Right cardiac atrium (tissue), 5 donors: ENCODE measurements around the gene LYPD6B. TPM values are rescaled to one million over a fixed set of nuclear protein-coding genes. Genes with fewer than 3 reads are reported as not detected.

Experiments
- ATAC-seq, 2 donors: fragments of 200-7000 bp; cut with Tn5 transposase; one replicate each; pipeline versions ENCODE4 v1.8.0 to v1.9.1; 2020; ENCODE audit warnings: moderate library complexity in 2 of 2, mild to moderate bottlenecking in 1 of 2
- DNase-seq, 3 donors: peaks; one replicate each; pipeline ENCODE4 v3.0.0-alpha.2; 2020
- H3K27ac ChIP-seq: one replicate; pipeline ENCODE4 v1.5.1; 2013; ENCODE audit warnings: mild to moderate bottlenecking, low read length, control low read depth, moderate library complexity
- H3K27me3 ChIP-seq: one replicate; pipeline ENCODE4 v1.6.1; 2013; ENCODE audit not compliant: control insufficient read depth, insufficient read depth
- H3K4me1 ChIP-seq: one replicate; pipeline ENCODE4 v1.6.1; 2013; ENCODE audit warnings: low read length; ENCODE audit not compliant: control insufficient read depth, insufficient read depth
- H3K4me3 ChIP-seq: one replicate; pipeline ENCODE4 v1.5.1; 2013; ENCODE audit warnings: low read length, control low read depth
- H3K9me3 ChIP-seq: one replicate; pipeline ENCODE4 v1.6.1; 2013; ENCODE audit warnings: low read length; ENCODE audit not compliant: control insufficient read depth
- WGBS: extraction: QIAGEN DNeasy Blood & Tissue Kit; methylation state at CpG from one replicate; pipeline ENCODE4 v1.1.7; 2013; 5-methylcytosine and 5-hydroxymethylcytosine counted together
- intact Hi-C, 4 donors: fragments of 100-400 bp; cut with DNase I; formaldehyde crosslinking; loops; one replicate each; pipeline versions ENCODE4 v1.11.0 to v1.14.0; 2022 to 2023
- polyA plus RNA-seq: library from polyadenylated mRNA; stranded (reverse); fragments of 200-250 nt; gene quantifications from one replicate; pipeline ENCODE4 v1.2.3, GENCODE V29; 2013
- total RNA-seq, 4 donors: library from RNA; stranded (reverse); fragmentation: NEBNext Ultra II Directional; extraction: Animal tissue kit (Norgen Biotek cat#: 25700); gene quantifications; one replicate each; pipeline ENCODE4 v1.2.1, GENCODE V29; 2021
- donor health status: healthy with polysubstance abuse.
- donor health status: DM: no; HTN: yes; CAD: no.
- donor health status: DM: no; HTN: no; CAD: no.
- donor health status: DM: no; HTN: yes; CAD: no; lungs with severe emphysema.
- donor health status: DM: yes; HTN: yes; CAD: no.

LYPD6B gene
- total and polyA plus RNA-seq, 5 donors = not detected

DNA sequence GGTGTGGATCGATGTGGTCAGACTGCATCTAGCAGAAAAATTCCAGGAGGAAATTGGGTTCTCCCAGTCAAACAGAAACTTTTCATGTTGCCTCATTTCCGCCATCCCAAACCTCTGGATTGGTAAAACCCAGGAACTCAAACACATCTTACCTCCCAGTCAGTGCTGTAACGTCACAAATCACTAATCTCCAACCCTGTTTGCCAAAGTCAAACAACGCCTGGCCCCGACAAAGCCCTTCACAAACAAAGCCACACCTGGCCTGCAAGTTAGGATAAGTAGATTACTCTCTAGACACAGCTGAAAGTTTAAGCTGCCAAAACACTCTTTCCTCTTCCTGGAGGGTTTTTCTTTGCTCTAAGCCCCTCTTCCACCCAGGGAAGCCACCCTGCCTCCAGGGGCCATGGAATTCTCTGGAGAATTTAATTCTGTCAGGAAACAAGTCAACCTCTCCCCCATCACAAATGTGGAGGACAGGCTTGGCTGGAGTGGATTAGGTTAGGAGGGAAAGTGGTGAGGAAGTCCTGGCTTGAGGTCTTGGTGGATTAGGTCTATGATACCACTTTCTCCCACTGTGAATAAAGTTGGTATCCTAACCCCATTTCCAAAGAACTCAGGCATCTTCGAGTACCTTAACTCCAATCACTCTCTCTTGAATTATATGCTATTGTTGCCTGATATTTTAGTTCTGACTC is 86.7 kb downstream of the LYPD6B start:
- H3K4me3 ChIP-seq = no peak overlapping the region
- H3K27me3 ChIP-seq = no peaks in the 10 kb centered on the region
- no peak for DNase-seq
- 69% methylated on average over 6 of the region's 6 CpGs for WGBS
- H3K9me3 ChIP-seq = no peaks in the 10 kb centered on the region
- intact Hi-C loops = no loop called here
- no peak overlapping the region for H3K27ac ChIP-seq
- ATAC-seq = no peak
- no peaks in the 10 kb centered on the region for H3K4me1 ChIP-seq

DNA sequence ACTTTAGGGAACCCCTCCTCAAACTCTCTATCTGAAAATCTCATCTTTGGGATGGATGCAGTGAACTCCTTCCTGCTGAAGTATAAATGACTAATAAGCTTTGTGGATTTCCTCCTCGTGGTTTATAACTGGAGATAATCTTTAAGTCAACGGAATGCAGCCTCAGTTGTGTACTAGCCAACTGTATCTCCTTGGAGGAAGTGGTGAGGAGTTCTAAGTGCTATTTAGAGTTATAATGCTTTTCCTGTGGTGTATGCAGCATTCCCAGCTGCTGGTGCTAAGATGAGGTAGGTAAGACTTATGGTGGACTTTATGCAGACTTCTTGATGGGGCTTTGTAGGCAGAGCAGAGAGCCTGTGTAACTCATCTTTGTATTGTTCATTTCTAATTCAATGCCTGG is 90.9 kb downstream of the LYPD6B start:
- DNase-seq = no peak
- Histone ChIP-seq H3K27ac (no peak overlapping the region), H3K4me3 (no peak overlapping the region), H3K4me1 (no peaks in the 10 kb centered on the region), H3K27me3 (no peaks in the 10 kb centered on the region), H3K9me3 (no peaks in the 10 kb centered on the region)
- WGBS = 57% methylated on average over 2 of the region's 2 CpGs
- intact Hi-C loops = no loop called here
- ATAC-seq = no peak

DNA sequence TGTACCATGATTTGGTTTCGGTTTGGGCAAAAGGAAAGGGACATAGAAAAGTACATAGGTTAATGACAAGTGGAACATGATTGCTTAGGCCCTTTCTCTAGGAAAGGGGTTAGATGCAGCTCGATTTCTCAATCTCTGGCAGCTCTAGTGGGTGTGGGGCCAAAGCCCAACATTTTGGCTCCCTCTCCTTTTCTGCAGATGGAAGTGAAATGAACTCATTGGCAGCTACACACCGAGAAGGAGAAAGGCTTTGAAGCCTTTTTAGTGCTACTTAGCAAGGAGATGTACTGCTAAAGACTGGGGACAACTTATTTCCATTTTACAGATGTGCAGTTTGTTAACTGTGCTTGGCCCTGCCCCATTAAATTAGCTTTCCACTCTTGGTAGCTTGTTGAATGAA is 93.8 kb downstream of the LYPD6B start:
- Histone ChIP-seq H3K4me1 (no peaks in the 10 kb centered on the region), H3K9me3 (no peaks in the 10 kb centered on the region), H3K4me3 (no peak overlapping the region), H3K27me3 (no peaks in the 10 kb centered on the region), H3K27ac (no peak overlapping the region)
- DNase-seq (peak; percentile 14 to 61 (median 60)), ATAC-seq (no peak)
- intact Hi-C loops = no loop called here
- 66% methylated on average over 3 of the region's 3 CpGs for WGBS

DNA sequence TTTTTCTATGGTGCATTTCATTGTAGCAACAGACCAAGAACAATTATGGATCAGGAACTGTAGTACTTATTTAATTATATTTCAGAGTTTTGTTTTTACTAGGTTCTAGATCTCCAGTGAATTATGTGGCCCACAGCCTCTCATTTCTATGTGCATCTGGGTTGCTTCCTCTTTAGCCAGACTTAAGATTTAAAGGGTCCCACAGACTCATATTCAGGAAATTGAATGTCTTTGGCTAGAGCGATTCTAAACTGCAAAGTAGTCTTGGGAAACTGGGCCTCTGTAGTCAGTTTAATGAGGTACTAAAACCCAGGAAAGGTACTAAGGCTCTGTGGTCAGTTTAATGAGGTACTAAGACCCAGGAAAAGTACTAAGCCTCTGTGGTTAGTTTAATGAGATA is 94.4 kb downstream of the LYPD6B start:
- 77% methylated on average over 1 of the region's 1 CpG for WGBS

DNA sequence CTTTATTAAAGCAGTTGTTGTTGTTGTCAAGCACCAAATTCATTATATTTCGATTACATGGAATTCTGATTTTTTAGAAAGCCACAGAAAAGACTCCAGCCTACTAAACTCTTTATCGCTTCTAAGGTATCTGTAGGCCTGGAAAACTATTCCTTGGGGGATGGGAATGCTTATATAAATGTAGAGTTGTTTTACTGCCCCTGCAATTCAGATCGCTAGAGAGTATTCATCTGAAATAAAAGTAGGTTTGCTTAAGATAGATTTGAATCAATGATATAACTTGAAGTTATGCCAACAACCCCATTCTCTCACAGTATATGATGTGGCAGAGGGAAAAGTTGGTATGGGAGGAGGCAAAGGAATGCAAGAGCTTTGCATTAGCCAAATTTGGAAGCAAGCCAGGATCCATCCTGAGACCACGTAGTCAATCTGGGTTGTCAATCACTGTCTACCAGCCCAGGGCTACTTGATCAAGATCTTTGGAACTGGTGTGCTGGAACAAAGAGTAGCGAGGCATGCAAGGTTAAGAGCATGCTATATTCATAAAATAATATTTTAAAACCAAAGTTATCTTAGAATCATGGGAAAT is 95.9 kb downstream of the LYPD6B start:
- H3K27me3 ChIP-seq = no peaks in the 10 kb centered on the region
- no peak overlapping the region for H3K4me3 ChIP-seq
- intact Hi-C loops = no loop called here
- no peak overlapping the region for H3K27ac ChIP-seq
- DNase-seq (no peak), ATAC-seq (no peak)
- WGBS = 74% methylated on average over 5 of the region's 5 CpGs
- H3K9me3 ChIP-seq = no peaks in the 10 kb centered on the region
- no peaks in the 10 kb centered on the region for H3K4me1 ChIP-seq

More for the DNA sequence above, 94.4 kb downstream of the LYPD6B start:
- intact Hi-C loops = no loop called here
- Histone ChIP-seq H3K27me3 (no peaks in the 10 kb centered on the region), H3K9me3 (no peaks in the 10 kb centered on the region), H3K27ac (no peak overlapping the region), H3K4me3 (no peak overlapping the region), H3K4me1 (no peaks in the 10 kb centered on the region)
- DNase-seq (no peak), ATAC-seq (no peak)

DNA sequence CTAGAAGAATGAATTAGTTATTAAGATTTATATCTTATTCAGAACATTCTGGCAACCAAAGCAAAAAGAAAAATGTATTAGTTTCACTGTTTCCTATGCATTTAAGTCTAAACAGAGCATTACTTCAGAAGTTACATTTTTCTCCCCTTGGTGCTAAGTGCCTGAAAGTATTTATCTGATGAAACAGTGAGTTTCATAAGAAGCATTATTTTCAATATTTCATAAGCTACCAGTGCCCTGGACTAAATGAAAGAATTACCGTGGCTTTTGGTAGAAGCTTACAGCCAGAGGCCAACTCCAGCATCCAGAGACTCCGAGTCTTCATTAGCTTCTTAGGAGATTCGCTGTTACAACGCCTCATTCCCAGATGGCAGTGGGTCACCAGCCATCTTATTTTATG is 97.6 kb downstream of the LYPD6B start:
- DNase-seq = no peak
- 90% methylated on average over 4 of the region's 4 CpGs for WGBS
- no peak for ATAC-seq
- Histone ChIP-seq H3K4me1 (no peaks in the 10 kb centered on the region), H3K27me3 (no peaks in the 10 kb centered on the region), H3K27ac (no peak overlapping the region), H3K4me3 (no peak overlapping the region), H3K9me3 (no peaks in the 10 kb centered on the region)
- intact Hi-C loops = no loop called here

DNA sequence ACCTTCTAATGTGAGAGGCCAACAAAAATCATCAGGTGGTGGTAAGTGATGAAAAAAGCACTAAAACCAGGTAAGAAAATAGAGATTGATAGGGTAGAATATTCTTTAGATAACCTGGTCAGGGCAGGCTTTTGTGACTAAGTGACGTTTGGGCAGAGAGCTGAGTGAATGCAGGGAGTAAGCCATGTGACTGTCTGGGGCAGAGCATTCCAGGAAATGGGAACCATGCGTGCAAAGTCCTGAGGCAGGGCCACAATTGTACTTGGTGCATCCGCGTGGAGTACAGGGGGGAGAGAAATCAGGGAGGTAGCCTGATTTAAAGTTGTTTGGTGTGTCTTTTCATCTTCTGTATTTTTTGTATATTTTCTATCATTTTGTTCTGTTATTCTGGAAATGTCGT is 102.5 kb downstream of the LYPD6B start:
- no peak overlapping the region for H3K4me3 ChIP-seq
- intact Hi-C loops = no loop called here
- H3K27me3 ChIP-seq = no peaks in the 10 kb centered on the region
- no peaks in the 10 kb centered on the region for H3K9me3 ChIP-seq
- H3K4me1 ChIP-seq = no peaks in the 10 kb centered on the region
- ATAC-seq (no peak), DNase-seq (no peak)
- no peak overlapping the region for H3K27ac ChIP-seq
- WGBS = 72% methylated on average over 5 of the region's 5 CpGs

DNA sequence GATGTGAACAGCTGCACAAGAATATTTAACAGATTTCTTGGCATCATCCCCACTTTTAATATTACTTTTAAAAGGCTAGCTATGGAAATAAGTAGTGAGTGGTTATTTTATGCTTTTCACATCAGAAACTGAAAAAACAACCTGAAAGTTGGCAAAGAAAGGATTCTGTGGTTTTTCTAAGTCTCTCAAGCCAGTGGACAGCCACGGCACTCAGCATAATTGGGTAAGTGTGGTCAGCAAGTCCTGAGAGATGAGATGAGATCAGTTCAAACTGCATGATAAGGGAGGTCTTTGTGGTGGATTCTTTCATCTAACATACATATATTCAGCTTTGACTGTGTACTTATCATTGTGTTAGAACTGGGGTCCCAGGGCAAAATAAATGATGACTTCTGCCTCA is 105.2 kb downstream of the LYPD6B start:
- WGBS = 66% methylated on average over 1 of the region's 1 CpG
- DNase-seq (no peak), ATAC-seq (no peak)
- Histone ChIP-seq H3K4me1 (no peaks in the 10 kb centered on the region), H3K9me3 (no peaks in the 10 kb centered on the region), H3K4me3 (no peak overlapping the region), H3K27ac (no peak overlapping the region), H3K27me3 (no peaks in the 10 kb centered on the region)
- intact Hi-C loops = no loop called here

DNA sequence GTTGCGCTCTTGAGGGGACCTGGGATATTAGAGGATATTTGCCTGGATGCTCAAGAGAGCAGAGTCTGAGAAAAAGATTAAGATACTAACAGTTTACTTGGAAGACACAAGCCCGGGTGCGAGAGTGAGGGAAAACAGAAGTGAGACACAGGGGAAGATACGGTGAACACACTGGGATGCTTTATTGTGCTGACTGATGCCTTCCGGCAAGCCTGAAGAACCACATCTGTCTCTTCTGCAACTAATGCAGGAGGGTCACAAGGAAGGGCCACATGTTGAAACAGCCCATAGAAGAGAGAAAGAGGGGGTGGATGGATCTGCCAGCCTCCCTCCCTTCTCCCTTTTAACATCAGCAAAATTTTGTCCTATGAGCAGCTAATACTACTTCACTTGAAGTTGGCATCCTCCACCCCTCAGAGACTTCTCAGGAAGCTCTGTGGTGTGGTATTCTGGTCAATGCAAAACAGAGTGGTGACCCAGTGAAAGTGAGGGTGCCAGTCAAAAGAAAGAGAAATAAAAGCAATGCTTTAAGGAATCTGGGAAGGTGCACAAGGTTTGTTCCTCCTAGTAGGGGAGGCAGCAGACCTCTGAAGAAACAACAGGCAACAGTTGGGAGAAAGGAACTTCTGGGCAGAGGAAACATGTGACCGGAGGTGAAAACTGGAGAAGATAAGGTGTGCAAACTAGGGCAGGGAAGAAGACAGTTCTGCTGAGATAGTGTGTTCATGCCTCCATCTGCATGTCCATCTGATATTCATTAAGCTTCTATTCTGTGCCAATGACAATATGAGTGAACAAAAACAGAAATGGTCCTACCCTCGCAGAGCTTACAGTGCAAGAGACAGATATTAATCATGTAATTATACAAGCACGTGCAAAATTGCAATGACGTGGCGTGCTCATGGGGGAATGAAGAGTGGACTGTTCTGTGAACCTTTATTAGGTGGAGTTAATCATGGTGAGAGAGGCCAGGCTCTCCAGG is 107.1 kb downstream of the LYPD6B start:
- Histone ChIP-seq H3K27me3 (no peaks in the 10 kb centered on the region), H3K27ac (no peak overlapping the region), H3K4me3 (no peak overlapping the region), H3K4me1 (no peaks in the 10 kb centered on the region), H3K9me3 (no peaks in the 10 kb centered on the region)
- intact Hi-C loops = no loop called here
- no peak for ATAC-seq
- DNase-seq = no peak
- 60% methylated on average over 10 of the region's 10 CpGs for WGBS

DNA sequence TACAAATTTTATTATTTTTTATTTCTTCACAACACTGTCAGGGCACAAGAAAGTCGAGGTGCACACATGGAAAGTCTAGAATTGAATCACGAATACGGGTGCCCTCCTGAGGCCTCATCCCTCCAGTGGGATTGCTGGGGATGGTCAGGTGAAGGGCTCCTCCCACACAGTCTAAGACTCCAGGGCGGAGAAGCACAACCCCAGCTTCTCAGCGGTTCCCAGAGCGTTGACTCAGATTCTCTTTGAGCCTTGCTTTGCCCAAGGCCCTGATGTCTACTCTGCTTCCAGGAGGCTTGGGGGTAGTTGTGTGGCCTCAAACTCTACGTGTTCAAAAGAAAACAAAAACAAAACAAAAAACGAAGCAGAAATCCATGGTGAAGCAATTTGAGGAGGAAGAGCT is 108.4 kb downstream of the LYPD6B start:
- no peak overlapping the region for H3K4me3 ChIP-seq
- no peak overlapping the region for H3K27ac ChIP-seq
- intact Hi-C loops = no loop called here
- no peaks in the 10 kb centered on the region for H3K4me1 ChIP-seq
- WGBS = 82% methylated on average over 8 of the region's 8 CpGs
- no peak for ATAC-seq
- H3K9me3 ChIP-seq = no peaks in the 10 kb centered on the region
- DNase-seq = no peak
- H3K27me3 ChIP-seq = no peaks in the 10 kb centered on the region
